GM06990 (cell line): ENCODE measurements around the gene NUFIP2.
"Not testable (repeated sequence)": the region's sequence is repeated elsewhere in the genome, so short reads cannot be mapped to it uniquely, and the experiment has no call there.

Experiments used
- DNase-seq: peaks from one replicate; pipeline ENCODE4 v3.0.0-alpha.2; 2011; ENCODE audit not compliant: insufficient read length; ENCODE audit errors: extremely low read depth
- H3K27me3 ChIP-seq: replicated peaks from 2 replicates; pipeline ENCODE4 v1.6.0; 2011; ENCODE audit warnings: low read length; ENCODE audit not compliant: control insufficient read depth, insufficient read depth
- H3K36me3 ChIP-seq: 2 replicates; pipeline ENCODE4 v1.5.1; 2011; ENCODE audit warnings: low read length; ENCODE audit not compliant: control insufficient read depth, insufficient read depth
- H3K4me3 ChIP-seq: replicated peaks from 2 replicates; pipeline ENCODE4 v1.5.1; 2011; ENCODE audit warnings: low read depth, mild to moderate bottlenecking, control low read depth, low read length
- CTCF ChIP-seq: IDR thresholded peaks from 2 replicates; pipeline ENCODE4 v1.5.1; 2011; ENCODE audit warnings: low read length, control low read depth, mild to moderate bottlenecking, inconsistent platforms; ENCODE audit not compliant: insufficient read depth, poor library complexity, severe bottlenecking

NUFIP2 gene

GRCh38 chr17:29283961-29284360 lies 10.0 kb downstream of the NUFIP2 start:
- Histone ChIP-seq H3K36me3 (peaks cover 19% of the 10 kb centered on the region), H3K27me3 (no peaks in the 10 kb centered on the region), H3K4me3 (no peak overlapping the region)
- DNase-seq, result no peak
- TF ChIP-seq CTCF, result no peak

GRCh38 chr17:29283496-29283895 lies 10.5 kb downstream of the NUFIP2 start:
- H3K4me3 ChIP-seq, result no peak overlapping the region
- TF ChIP-seq CTCF, result peak; percentile 15
- H3K27me3 ChIP-seq, result no peaks in the 10 kb centered on the region
- peaks cover 19% of the 10 kb centered on the region for H3K36me3 ChIP-seq
- DNase-seq, result no peak

- Histone ChIP-seq H3K36me3 (peaks cover 11% of the 10 kb centered on the region), H3K27me3 (no peaks in the 10 kb centered on the region), H3K4me3 (no peak overlapping the region)
- no peak for DNase-seq
- no peak for TF ChIP-seq CTCF
Measured at GRCh38 chr17:29279397-29280070, 14.4 kb downstream of the NUFIP2 start.

GRCh38 chr17:29278692-29279091 lies 15.3 kb downstream of the NUFIP2 start:
- H3K36me3 ChIP-seq, result peaks cover 14% of the 10 kb centered on the region
- no peak for TF ChIP-seq CTCF
- no peak for DNase-seq
- H3K27me3 ChIP-seq, result no peaks in the 10 kb centered on the region
- no peak overlapping the region for H3K4me3 ChIP-seq

GRCh38 chr17:29273924-29274323 lies 20.0 kb downstream of the NUFIP2 start:
- H3K4me3 ChIP-seq, result no peak overlapping the region
- no peak for DNase-seq
- TF ChIP-seq CTCF, result no peak
- peaks cover 6% of the 10 kb centered on the region; the same call in 1 of the 2 replicates for H3K36me3 ChIP-seq
- no peaks in the 10 kb centered on the region for H3K27me3 ChIP-seq

GRCh38 chr17:29271980-29272379 lies 22.0 kb downstream of the NUFIP2 start:
- not testable (repeated sequence) for DNase-seq, H3K4me3 ChIP-seq, H3K27me3 ChIP-seq, H3K36me3 ChIP-seq
